Skin of body (tissue), 2 donors: ENCODE results near the gene GAMT. TPM values are rescaled to one million over a fixed set of nuclear protein-coding genes. Genes with fewer than 3 reads are reported as not detected.

ENCODE experiments used
- DNase-seq: peaks from one replicate; lab custom pipeline; 2025; lab: John Stamatoyannopoulos, UW
- total RNA-seq: library from RNA; depleted of rRNA; stranded (reverse); fragments of >200 nt; gene quantifications from one replicate; pipeline ENCODE4 v1.2.3, GENCODE V29; 2014

Gene GAMT
- total RNA-seq, 1 donor from 2014 or later: 12.5 TPM

DNA sequence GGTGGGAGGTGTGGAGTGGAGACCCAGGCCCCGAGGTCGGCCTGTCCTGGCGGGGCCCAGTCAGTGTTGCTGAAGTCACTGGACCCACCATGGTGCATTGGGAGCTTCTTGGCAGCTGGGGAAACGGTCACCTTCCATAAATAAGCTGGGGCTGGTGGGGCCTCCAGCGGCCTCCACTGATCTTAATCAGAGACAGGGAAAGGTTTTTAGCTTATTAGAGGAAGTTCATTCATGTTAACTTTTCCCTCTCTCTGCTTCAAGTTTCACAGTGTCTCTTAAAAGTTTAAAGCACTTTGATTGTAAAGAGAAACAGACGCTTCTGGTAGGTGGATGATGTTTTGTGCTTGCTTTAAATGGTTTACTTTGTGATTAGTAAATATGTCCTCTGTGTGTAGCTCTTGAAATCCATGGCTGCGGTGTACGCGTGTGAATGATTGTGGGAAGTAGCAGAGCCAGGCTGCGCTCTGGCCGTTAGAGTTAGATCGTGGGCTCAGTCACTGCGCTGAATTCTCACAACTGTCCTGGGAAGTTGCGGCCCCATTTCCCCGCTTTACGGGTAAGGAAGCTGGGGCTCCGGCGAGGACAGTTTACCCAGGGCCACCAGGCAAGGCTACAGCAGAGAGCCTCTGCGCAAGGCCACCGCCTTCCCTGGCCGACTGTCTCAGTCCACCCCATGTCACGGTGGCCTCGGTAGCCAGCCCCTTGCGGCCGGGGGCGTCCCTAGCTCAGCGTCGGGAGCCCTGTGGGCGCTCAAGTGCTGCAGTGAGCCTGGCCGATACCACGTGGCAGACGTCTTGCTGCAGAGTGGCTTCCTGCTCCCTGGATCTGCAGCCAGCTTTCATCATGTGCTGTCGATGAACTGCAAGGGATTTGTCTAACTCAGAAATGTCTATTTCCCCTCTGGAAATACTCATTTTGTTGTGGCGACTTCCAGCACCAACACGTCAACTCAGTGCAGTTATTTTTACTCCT is 34.2 kb downstream of the GAMT start:
- DNase-seq: no peak

DNA sequence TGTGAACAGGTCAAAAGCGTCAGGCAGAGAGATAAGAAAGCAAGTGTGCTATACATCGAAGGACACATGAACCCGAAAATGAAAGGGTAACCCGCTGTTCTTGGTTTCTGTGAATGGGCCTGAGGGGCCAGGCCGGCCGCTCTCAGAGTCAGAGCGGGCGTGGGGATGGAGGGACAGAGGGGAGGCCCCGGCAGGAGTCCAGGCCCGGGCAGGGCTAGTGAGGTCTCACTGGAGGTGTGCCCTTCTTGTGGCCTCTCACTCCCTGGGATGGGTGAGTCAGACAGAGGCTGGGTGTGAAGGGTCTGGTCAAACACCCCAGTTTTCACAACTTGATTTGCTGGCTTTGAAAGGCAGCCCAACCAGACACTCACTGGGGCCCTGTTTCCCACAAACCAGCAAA is 35.0 kb downstream of the GAMT start:
- no peak for DNase-seq

- no peak for DNase-seq
Measured at GRCh38 chr19:1365319-1366269, 35.7 kb downstream of the GAMT start.

DNA sequence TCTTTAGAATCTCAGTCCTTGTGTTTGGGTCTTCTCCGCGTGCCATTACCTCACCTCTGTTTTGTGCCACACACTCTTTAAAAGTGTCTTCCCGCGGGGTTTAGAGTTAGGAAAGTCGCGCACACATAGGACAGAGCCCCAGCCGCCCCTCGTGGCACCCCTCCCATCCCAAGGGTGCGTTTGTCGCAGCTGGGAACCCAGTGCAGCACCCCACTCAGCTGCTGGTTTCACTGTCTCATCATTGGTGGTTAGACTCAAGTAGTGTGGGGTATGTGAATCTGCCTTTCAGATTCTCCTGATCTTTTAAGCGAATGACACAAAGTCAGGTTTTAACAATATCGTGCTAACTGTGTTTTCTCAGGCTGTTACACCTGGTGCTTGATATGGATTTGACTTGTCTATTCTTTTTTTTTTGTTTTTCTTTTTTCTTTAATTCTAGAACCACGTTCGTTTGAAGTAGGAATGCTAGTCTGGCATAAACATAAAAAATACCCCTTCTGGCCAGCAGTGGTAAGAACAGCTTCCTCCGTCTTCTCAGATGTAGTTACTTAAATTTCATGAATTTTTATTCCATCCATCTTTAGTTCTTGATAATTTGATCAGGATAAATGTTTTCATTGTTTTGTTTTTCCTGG is 37.2 kb downstream of the GAMT start:
- no peak for DNase-seq

- DNase-seq: no peak
Measured at GRCh38 chr19:1363599-1363998, 37.7 kb downstream of the GAMT start.

GRCh38 chr19:1362387-1363257 is 38.7 kb downstream of the GAMT start:
- no peak for DNase-seq

DNA sequence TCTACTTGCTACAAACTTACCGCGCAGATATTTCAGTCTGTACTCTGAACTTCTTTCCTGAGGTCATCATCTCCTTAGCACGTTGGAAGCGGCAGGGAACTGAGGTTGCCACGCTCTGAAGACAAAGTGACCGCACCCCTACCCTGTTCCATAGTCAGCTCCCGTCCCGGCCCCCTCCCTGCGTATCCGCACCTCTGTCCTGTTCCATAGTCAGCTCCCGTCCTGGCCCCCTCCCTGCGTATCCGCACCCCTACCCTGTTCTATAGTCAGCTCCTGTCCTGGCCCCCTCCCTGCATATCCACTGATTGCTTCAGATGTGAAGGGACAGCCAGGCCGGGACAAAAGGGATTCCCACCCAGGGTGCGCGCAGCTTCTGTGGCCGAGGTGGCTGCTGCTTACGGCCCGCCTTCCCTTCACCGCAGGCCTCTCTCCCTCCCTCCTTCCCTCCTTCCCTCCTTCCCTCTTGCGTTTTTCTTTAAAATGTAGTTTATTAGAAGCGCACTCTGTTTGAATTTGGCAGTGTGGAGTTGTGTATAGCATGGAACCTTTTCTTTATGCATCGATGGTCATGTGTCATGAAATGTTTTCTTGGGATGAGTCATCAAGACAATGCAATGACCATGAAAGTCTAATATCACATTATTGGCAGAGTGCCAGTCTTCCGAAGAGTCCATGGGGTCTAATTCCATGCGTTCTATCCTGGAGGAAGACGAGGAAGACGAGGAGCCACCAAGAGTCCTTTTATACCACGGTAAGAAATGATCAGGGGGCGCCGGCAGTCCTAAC is 39.5 kb downstream of the GAMT start:
- DNase-seq: no peak

- DNase-seq: peak; percentile 61
Measured at GRCh38 chr19:1360818-1361461, 40.4 kb downstream of the GAMT start.

DNA sequence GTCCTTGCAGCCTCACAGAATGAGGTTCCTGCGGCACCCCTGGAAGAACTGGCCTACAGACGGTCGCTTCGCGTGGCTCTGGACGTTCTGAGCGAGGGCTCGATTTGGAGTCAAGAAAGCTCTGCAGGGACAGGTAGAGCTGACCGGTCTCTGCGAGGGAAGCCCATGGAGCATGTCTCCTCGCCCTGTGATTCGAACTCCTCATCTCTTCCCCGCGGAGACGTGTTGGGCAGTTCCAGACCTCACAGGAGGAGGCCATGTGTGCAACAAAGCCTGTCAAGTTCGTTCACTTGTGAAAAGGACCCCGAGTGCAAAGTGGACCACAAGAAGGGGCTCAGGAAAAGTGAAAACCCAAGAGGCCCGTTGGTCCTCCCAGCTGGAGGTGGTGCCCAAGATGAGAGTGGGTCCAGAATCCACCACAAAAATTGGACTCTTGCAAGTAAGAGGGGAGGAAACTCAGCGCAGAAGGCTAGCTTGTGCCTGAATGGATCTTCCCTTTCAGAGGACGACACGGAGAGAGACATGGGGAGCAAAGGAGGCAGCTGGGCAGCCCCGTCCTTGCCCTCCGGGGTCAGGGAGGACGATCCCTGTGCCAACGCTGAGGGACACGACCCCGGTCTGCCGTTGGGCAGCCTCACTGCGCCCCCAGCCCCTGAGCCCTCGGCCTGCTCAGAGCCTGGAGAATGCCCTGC is 41.1 kb downstream of the GAMT start:
- DNase-seq: no peak

DNA sequence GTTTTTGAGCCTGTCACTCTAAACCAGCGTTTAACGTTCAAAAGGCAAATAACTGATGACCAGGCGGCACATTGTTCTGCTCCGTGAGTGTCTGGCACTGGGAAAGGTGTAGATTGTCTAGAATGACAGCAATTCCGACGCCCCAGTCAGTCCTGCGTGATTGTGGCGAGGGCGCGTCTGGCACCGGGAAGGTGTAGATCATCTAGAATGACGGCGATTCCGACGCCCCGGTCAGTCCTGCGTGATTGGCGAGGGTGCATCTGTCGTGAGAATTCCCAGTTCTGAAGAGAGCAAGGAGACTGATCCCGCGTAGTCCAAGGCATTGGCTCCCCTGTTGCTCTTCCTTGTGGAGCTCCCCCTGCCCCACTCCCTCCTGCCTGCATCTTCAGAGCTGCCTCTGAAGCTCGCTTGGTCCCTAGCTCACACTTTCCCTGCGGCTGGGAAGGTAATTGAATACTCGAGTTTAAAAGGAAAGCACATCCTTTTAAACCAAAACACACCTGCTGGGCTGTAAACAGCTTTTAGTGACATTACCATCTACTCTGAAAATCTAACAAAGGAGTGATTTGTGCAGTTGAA is 43.7 kb downstream of the GAMT start:
- no peak for DNase-seq

DNA sequence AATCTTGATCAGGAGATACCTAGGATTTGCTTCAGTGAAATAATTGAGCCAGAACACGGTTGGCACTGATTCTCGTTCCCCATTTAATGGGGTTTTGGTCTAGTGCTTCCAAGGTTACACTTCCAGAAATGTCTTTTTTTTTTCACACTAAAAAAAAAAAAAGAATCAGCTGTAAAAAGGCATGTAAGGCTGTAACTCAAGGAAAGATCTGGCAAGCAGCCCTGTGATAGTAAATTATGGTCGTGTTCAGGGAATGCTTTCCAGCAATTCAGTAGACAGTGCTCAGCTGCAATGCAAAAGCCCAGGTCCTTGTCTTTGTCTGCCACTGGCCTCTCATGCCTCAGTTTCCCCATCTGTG is 44.9 kb downstream of the GAMT start:
- no peak for DNase-seq

DNA sequence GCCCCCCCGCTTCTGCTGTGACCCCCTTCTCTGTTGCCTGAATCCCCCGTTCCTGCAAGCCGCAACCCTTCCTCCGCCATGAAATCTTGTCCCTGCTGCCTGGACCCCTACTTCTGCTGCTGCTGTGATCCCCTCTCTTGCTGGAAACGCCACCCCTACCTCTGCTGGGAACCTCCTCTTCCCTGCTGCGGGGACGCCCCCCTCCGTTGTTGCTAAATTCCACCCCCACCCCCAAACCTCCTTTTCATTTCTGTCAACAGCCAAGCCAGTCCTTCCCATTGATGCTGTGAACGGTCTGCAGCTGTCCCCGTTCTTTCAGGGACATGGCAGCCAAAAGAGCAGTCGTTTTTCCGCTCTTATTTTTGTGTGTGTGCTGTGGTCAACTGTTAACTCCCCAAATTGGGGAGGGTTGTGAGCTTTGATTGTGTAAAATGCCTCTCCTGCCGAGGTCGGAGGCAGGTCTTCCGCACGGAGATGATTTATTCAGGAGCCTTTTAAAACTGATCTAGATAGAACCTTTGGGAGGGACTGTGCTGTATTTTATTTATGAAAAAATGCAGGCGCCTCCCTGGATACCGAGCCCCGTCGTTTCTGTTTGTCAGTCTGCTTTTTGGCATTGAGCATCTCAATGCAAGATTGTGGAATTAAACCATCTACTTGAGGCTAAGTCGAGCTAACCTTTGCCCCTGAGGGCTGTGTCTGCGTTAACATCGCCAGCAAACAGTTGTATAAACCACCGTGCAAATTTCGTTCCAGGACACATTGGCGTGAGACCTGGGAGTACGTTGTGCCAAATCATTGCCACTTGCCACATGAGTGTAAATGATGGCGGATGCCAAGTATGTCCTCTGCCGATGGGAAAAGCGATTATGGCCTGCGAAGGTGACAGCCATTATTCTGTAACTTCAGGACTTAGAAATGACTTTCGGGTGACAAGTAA is 45.5 kb downstream of the GAMT start:
- DNase-seq: no peak

GRCh38 chr19:1354970-1355567 is 46.3 kb downstream of the GAMT start:
- no peak for DNase-seq

- no peak for DNase-seq
Measured at GRCh38 chr19:1353144-1353543, 48.2 kb downstream of the GAMT start.

GRCh38 chr19:1351381-1351851 is 49.9 kb downstream of the GAMT start:
- DNase-seq: no peak

- DNase-seq: no peak
Measured at GRCh38 chr19:1350867-1351266, 50.5 kb downstream of the GAMT start.

DNA sequence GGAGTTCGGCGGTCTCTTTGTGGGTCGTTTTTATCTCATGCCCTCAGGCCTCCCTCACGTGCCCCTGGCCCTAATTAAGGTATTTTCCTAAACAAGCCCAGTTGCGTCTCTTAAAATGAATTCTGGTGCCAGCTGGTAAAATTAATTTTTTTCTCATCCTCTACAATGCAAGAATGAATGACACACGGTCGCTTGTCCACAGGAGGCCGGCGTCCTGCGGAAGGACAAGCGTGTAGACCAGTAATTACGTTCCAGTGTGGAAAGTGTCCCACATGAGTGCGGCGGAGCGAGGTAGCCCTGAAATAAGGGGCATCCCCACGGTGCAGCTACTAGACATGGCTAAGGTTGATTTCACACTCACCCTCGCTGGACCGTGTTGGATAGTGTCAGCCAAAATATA is 52.1 kb downstream of the GAMT start:
- DNase-seq: no peak
